ENCODE measurements around the gene PCNA.

GRCh38 chr20:5088688-5089087 lies 31.1 kb downstream of the PCNA start:
- no peak for TF ChIP-seq CTCF (IDR thresholded peaks at IDR 0.05; ENCODE audit: low read length)
- no peak for TF ChIP-seq EZH2 (IDR thresholded peaks at IDR 0.05; ENCODE audit: borderline replicate concordance, low read length)

Measured in OCI-LY1 (cell line).